H1 (cell line): Measurements from ENCODE around the gene CACUL1. TPM values are rescaled to one million over a fixed set of nuclear protein-coding genes. Genes with fewer than 3 reads are reported as not detected.

ENCODE experiments used
- CTCF ChIA-PET: fragments of 300-600 bp; sonication (Branson Sonifier 250); formaldehyde crosslinking; loops from one replicate; lab custom pipeline; 2021; ENCODE audit not compliant: partially characterized antibody; lab: Charles Lee
- POLR2A ChIA-PET: fragments of 300-600 bp; sonication (Branson Sonifier 250); formaldehyde crosslinking; loops from one replicate; lab custom pipeline; 2021; ENCODE audit warnings: inconsistent platforms; ENCODE audit not compliant: partially characterized antibody; lab: Charles Lee
- DNase-seq, 2 experiments: peaks; one replicate each; pipeline versions ENCODE4 v3.0.0 to v3.0.0-alpha.2; 2010 to 2022; ENCODE audit warnings: low spot score in 2 of 2, low read depth in 1 of 2, mixed read lengths in 1 of 2
- FAIRE-seq: peaks from 2 replicates; lab custom pipeline; 2011; peaks lifted over from hg19 to GRCh38; lab: Jason Lieb, UNC
- H2AFZ ChIP-seq: 2 replicates; pipeline ENCODE4 v1.8.1; 2012; ENCODE audit warnings: low read length, inconsistent platforms
- H2AK5ac ChIP-seq: 2 replicates; pipeline ENCODE4 v1.6.1; 2013; ENCODE audit warnings: low read depth, low read length
- H2BK120ac ChIP-seq: replicated peaks from 2 replicates; pipeline ENCODE3; 2013; ENCODE audit warnings: low read depth, low read length, inconsistent platforms
- H2BK12ac ChIP-seq: 2 replicates; pipeline ENCODE4 v1.6.1; 2013; ENCODE audit warnings: low read depth, low read length
- H2BK15ac ChIP-seq: 2 replicates; pipeline ENCODE4 v1.6.1; 2013; ENCODE audit warnings: low read length
- H2BK20ac ChIP-seq: 2 replicates; pipeline ENCODE4 v1.6.1; 2013; ENCODE audit warnings: low read length
- H2BK5ac ChIP-seq: 2 replicates; pipeline ENCODE4 v1.6.1; 2013; ENCODE audit warnings: low read depth, low read length
- H3K14ac ChIP-seq: 2 replicates; pipeline ENCODE4 v1.6.1; 2013; ENCODE audit warnings: inconsistent platforms; ENCODE audit not compliant: insufficient read length
- H3K18ac ChIP-seq: 2 replicates; pipeline ENCODE4 v1.6.1; 2013; ENCODE audit warnings: low read length; ENCODE audit errors: extremely low read depth
- H3K23ac ChIP-seq: 2 replicates; pipeline ENCODE4 v1.6.1; 2013; ENCODE audit warnings: inconsistent platforms; ENCODE audit not compliant: insufficient read length
- H3K23me2 ChIP-seq: 2 replicates; pipeline ENCODE4 v1.6.1; 2013; ENCODE audit warnings: low read depth, low read length
- H3K27ac ChIP-seq: 2 replicates; pipeline ENCODE4 v1.6.1; 2011; ENCODE audit warnings: low read depth, low read length, inconsistent platforms
- H3K27me3 ChIP-seq, 4 experiments: replicated peaks in 1 of 4; 1 replicate in 1 of 4; 2 replicates in 3 of 4; pipeline versions ENCODE4 v1.6.1 to v1.8.1; 2011 to 2013; ENCODE audit warnings: low read length in 3 of 4, mild to moderate bottlenecking in 3 of 4, inconsistent platforms in 2 of 4, mixed read lengths in 2 of 4, moderate library complexity in 1 of 4; ENCODE audit not compliant: control insufficient read depth in 3 of 4, insufficient read depth in 3 of 4; ENCODE audit errors: extremely low read depth in 1 of 4
- H3K36me3 ChIP-seq, 4 experiments: 2 replicates each; pipeline versions ENCODE4 v1.6.1 to v1.8.1; 2011 to 2013; ENCODE audit warnings: mild to moderate bottlenecking in 4 of 4, low read length in 3 of 4, moderate library complexity in 2 of 4, control low read depth in 1 of 4, inconsistent platforms in 1 of 4; ENCODE audit not compliant: insufficient read depth in 4 of 4, control insufficient read depth in 2 of 4
- H3K4ac ChIP-seq: replicated peaks from 2 replicates; pipeline ENCODE3; 2013; ENCODE audit warnings: low read length, low read depth, mixed read lengths, inconsistent platforms; ENCODE audit not compliant: insufficient read length
- H3K4me1 ChIP-seq, 4 experiments: replicated peaks in 1 of 4; 1 replicate in 1 of 4; 2 replicates in 3 of 4; pipeline versions ENCODE4 v1.6.1 to v1.8.1; 2011 to 2013; ENCODE audit warnings: low read length in 3 of 4, inconsistent platforms in 2 of 4, mixed read lengths in 1 of 4; ENCODE audit not compliant: insufficient read depth in 4 of 4, control insufficient read depth in 3 of 4
- H3K4me2 ChIP-seq, 2 experiments: 2 replicates each; pipeline versions ENCODE4 v1.6.1 to v1.8.1; 2011 to 2013; ENCODE audit warnings: low read depth in 2 of 2, low read length in 2 of 2, control low read depth in 1 of 2, inconsistent platforms in 1 of 2, mild to moderate bottlenecking in 1 of 2; ENCODE audit not compliant: insufficient read depth in 1 of 2
- H3K4me3 ChIP-seq, 4 experiments: fragments of 200-600, 300-600 bp in 1 of 4; sonication (generic), shearing (Covaris generic), sonication (Bioruptor Twin) in 1 of 4; 2 replicates each; pipeline versions ENCODE4 v1.5.1 to v1.8.1; 2011 to 2016; ENCODE audit warnings: low read length in 4 of 4, low read depth in 3 of 4, control low read depth in 2 of 4, inconsistent platforms in 2 of 4, mild to moderate bottlenecking in 2 of 4, mixed read lengths in 1 of 4, moderate library complexity in 1 of 4; ENCODE audit not compliant: insufficient read depth in 2 of 4; ENCODE audit errors: extremely low read depth in 1 of 4
- H3K56ac ChIP-seq: replicated peaks from 2 replicates; pipeline ENCODE3; 2013; ENCODE audit warnings: low read depth, mild to moderate bottlenecking, mixed read lengths, low read length, inconsistent platforms; ENCODE audit not compliant: insufficient read length
- H3K79me1 ChIP-seq: 2 replicates; pipeline ENCODE4 v1.6.1; 2013; ENCODE audit warnings: low read depth, low read length, control low read depth
- H3K79me2 ChIP-seq, 2 experiments: 2 replicates each; pipeline versions ENCODE4 v1.6.1 to v1.8.1; 2012 to 2013; ENCODE audit warnings: low read length in 2 of 2, mild to moderate bottlenecking in 2 of 2, inconsistent platforms in 1 of 2; ENCODE audit not compliant: insufficient read depth in 2 of 2, control insufficient read depth in 1 of 2
- H3K9ac ChIP-seq, 4 experiments: replicated peaks in 1 of 4; 1 replicate in 1 of 4; 2 replicates in 3 of 4; pipeline versions ENCODE4 v1.6.1 to v1.8.1; 2011 to 2013; ENCODE audit warnings: low read depth in 3 of 4, low read length in 3 of 4, control low read depth in 2 of 4, mild to moderate bottlenecking in 2 of 4, moderate library complexity in 2 of 4, inconsistent platforms in 1 of 4; ENCODE audit errors: extremely low read depth in 1 of 4
- H3K9me3 ChIP-seq, 2 experiments: 2 replicates each; pipeline versions ENCODE4 v1.6.1 to v1.8.1; 2012 to 2013; ENCODE audit warnings: mild to moderate bottlenecking in 2 of 2, moderate library complexity in 2 of 2, control low read depth in 1 of 2, inconsistent platforms in 1 of 2, low read depth in 1 of 2, low read length in 1 of 2, mixed read lengths in 1 of 2; ENCODE audit not compliant: insufficient read depth in 2 of 2
- H4K20me1 ChIP-seq, 2 experiments: replicated peaks in 1 of 2; 2 replicates each; pipeline versions ENCODE3 to v1.8.1; 2011 to 2013; ENCODE audit warnings: inconsistent platforms in 2 of 2, low read length in 2 of 2, mild to moderate bottlenecking in 1 of 2; ENCODE audit not compliant: insufficient read depth in 2 of 2, control insufficient read depth in 1 of 2
- H4K5ac ChIP-seq: 2 replicates; pipeline ENCODE4 v1.6.1; 2013; ENCODE audit warnings: low read length, low read depth, mixed read lengths, inconsistent platforms; ENCODE audit not compliant: insufficient read length
- H4K8ac ChIP-seq: 2 replicates; pipeline ENCODE4 v1.8.0; 2013; ENCODE audit warnings: mild to moderate bottlenecking, moderate library complexity, low read length, inconsistent platforms; ENCODE audit not compliant: insufficient read depth; ENCODE audit errors: extremely low read depth
- H4K91ac ChIP-seq: replicated peaks from 2 replicates; pipeline ENCODE3; 2013; ENCODE audit warnings: low read length, mixed read lengths, inconsistent platforms; ENCODE audit not compliant: insufficient read length
- HDAC2 ChIP-seq, 2 experiments: fragments of 300-600 bp in 1 of 2; sonication (generic) in 1 of 2; IDR thresholded peaks; 2 replicates each; pipeline ENCODE4 v1.6.1; 2011 to 2012; ENCODE audit warnings: low read depth in 2 of 2, low read length in 2 of 2, mild to moderate bottlenecking in 2 of 2, moderate library complexity in 2 of 2, borderline replicate concordance in 1 of 2, inconsistent platforms in 1 of 2
- WGBS, 2 experiments: shearing (Covaris generic) in 1 of 2; methylation state at CpG; one replicate each; pipeline versions ENCODE4 v1.1.6 to v1.1.7; 2013 to 2015; ENCODE audit warnings: low lambda C conversion rate in 2 of 2, mixed read lengths in 2 of 2, inconsistent platforms in 1 of 2, low coverage in 1 of 2, missing lambda C conversion rate in 1 of 2; ENCODE audit not compliant: insufficient replicate concordance in 2 of 2, insufficient coverage in 1 of 2, insufficient read length in 1 of 2; ENCODE audit errors: extremely low coverage in 1 of 2, missing lambda C conversion rate in 1 of 2; 5-methylcytosine and 5-hydroxymethylcytosine counted together
- polyA plus RNA-seq, 7 experiments: library from polyadenylated mRNA; depleted of rRNA in 3 of 7; stranded (reverse) in 5 of 7; unstranded in 2 of 7; fragments of >200 nt in 5 of 7; fragments of 200-250 nt in 2 of 7; gene quantifications; 1 replicate in 5 of 7; 2 replicates in 1 of 7; 4 replicates in 1 of 7; pipeline versions ENCODE4 v1.2.1 to v1.2.3, GENCODE V29; 2011 to 2013; ENCODE audit warnings: missing spikeins in 2 of 7, mixed read lengths in 2 of 7
- total RNA-seq: library from RNA; stranded (reverse); fragmentation: NEBNext Ultra II Directional; extraction: Animal tissue kit (Norgen Biotek cat#: 25700); gene quantifications from 2 replicates; pipeline ENCODE4 v1.2.1, GENCODE V29; 2021

The CACUL1 gene
- total and polyA plus RNA-seq, 2 of the 8 experiments (the other 6 are each of a cell fraction or from before 2014, with no cell fraction given) = 6.5 to 34.2 TPM

GRCh38 chr10:118725886-118726500 is 28.8 kb downstream of the CACUL1 start:
- H3K23ac ChIP-seq = no peak overlapping the region
- FAIRE-seq = no peak

More at GRCh38 chr10:118725886-118726500, 28.8 kb downstream of the CACUL1 start:
- Histone ChIP-seq H3K27me3 (no peaks in the 10 kb centered on the region), H2BK15ac (no peak overlapping the region), H3K9me3 (no peaks in the 10 kb centered on the region), H2BK5ac (no peak overlapping the region), H2BK20ac (no peak overlapping the region), H4K20me1 (peaks cover 2 to 9% of the 10 kb centered on the region in 2 experiments), H4K91ac (no peak overlapping the region), H3K36me3 (no peaks in the 10 kb centered on the region; a peak in 1 of 8 replicates), H3K23me2 (no peaks in the 10 kb centered on the region), H3K4me3 (no peak overlapping the region), H4K5ac (no peak overlapping the region), H3K79me2 (peaks cover 3 to 63% of the 10 kb centered on the region in 2 experiments; a peak in 2 of 4 replicates), H3K9ac (no peak overlapping the region), H3K14ac (no peak overlapping the region), H3K79me1 (peaks cover 5% of the 10 kb centered on the region), H3K4me1 (no peaks in the 10 kb centered on the region; a peak in 1 of 7 replicates), H3K27ac (no peak overlapping the region), H2BK12ac (no peak overlapping the region), H2AFZ (no peak overlapping the region), H3K56ac (no peak overlapping the region), H2AK5ac (no peak overlapping the region), H3K18ac (no peak overlapping the region), H2BK120ac (no peak overlapping the region), H3K4ac (no peak overlapping the region), H3K4me2 (no peak overlapping the region), H4K8ac (no peak overlapping the region)
- DNase-seq = no peak
- WGBS, 2 experiments = 83% methylated on average over 4 of the region's 4 CpGs; no CpG with 5 or more reads in 1 of the 2 experiments
- CTCF ChIA-PET = interaction anchor here (1.1 to 2.9 kb wide), 3 partner anchors 9 to 13 kb away, joined by 3 to 15 read pairs (median 5); no protein-coding TSS in a partner anchor
- TF ChIP-seq HDAC2 (IDR thresholded peaks at IDR 0.05; ENCODE audit: borderline replicate concordance in 1 of 2, low read depth in 2 of 2, low read length in 2 of 2) = no peak
- POLR2A ChIA-PET = interaction anchor here (1.0 kb wide), 1 partner anchor 28 kb away, joined by 3 read pairs; no protein-coding TSS in a partner anchor
